ENCODE measurements around the gene ZNF655. TPM values are rescaled to one million over a fixed set of nuclear protein-coding genes. Genes with fewer than 3 reads are reported as not detected.

Gene ZNF655
- total and polyA plus RNA-seq, 4 donors, result 41.3 to 138 (median 61.2) TPM

GRCh38 chr7:99607548-99607947 is 49.1 kb downstream of the ZNF655 start:
- DNase-seq, result no peak
- Histone ChIP-seq H3K4me1 (ENCODE audit: control insufficient read depth in 5 of 5, insufficient read depth in 5 of 5, low read length in 5 of 5) (no peaks in the 10 kb centered on the region), H3K27ac (ENCODE audit: low read depth in 1 of 2, low read length in 1 of 2) (no peak overlapping the region)

GRCh38 chr7:99614495-99614894 is 56.1 kb downstream of the ZNF655 start:
- no peak overlapping the region for H3K9ac ChIP-seq (ENCODE audit: insufficient read depth in 1 of 2, low read length in 2 of 2)
- peaks cover 0 to 16% (median 7%) of the 10 kb centered on the region in 4 donors for H3K36me3 ChIP-seq (ENCODE audit: control insufficient read depth in 4 of 4, insufficient read depth in 4 of 4, low read length in 4 of 4)
- ATAC-seq (ENCODE audit: insufficient read depth, low FRiP score) (no peak), DNase-seq (no peak)
- WGBS, 2 donors, result 47 to 59% methylated on average over 3 of the region's 3 CpGs
- H3K4me1 ChIP-seq (ENCODE audit: control insufficient read depth in 5 of 5, insufficient read depth in 5 of 5, low read length in 5 of 5), result peaks cover 0 to 8% (median 6%) of the 10 kb centered on the region in 5 donors
- no peak overlapping the region for H3K4me3 ChIP-seq
- H3K27ac ChIP-seq (ENCODE audit: low read depth in 1 of 2, low read length in 1 of 2), result no peak overlapping the region
- no peaks in the 10 kb centered on the region for H3K9me3 ChIP-seq (ENCODE audit: control insufficient read depth in 4 of 4, insufficient read depth in 3 of 4, low read length in 3 of 4)
- TF ChIP-seq, protein P1, sequence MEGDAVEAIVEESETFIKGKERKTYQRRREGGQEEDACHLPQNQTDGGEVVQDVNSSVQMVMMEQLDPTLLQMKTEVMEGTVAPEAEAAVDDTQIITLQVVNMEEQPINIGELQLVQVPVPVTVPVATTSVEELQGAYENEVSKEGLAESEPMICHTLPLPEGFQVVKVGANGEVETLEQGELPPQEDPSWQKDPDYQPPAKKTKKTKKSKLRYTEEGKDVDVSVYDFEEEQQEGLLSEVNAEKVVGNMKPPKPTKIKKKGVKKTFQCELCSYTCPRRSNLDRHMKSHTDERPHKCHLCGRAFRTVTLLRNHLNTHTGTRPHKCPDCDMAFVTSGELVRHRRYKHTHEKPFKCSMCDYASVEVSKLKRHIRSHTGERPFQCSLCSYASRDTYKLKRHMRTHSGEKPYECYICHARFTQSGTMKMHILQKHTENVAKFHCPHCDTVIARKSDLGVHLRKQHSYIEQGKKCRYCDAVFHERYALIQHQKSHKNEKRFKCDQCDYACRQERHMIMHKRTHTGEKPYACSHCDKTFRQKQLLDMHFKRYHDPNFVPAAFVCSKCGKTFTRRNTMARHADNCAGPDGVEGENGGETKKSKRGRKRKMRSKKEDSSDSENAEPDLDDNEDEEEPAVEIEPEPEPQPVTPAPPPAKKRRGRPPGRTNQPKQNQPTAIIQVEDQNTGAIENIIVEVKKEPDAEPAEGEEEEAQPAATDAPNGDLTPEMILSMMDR (IDR thresholded peaks at IDR 0.05; ENCODE audit: control extremely low read depth, extremely low read depth), result no peak
- no peaks in the 10 kb centered on the region for H3K27me3 ChIP-seq (ENCODE audit: control insufficient read depth in 3 of 3, insufficient read depth in 3 of 3, low read length in 2 of 3)

More at GRCh38 chr7:99607548-99607947, 49.1 kb downstream of the ZNF655 start:
- no peak for ATAC-seq (ENCODE audit: insufficient read depth, low FRiP score)
- H3K4me3 ChIP-seq, result no peak overlapping the region
- TF ChIP-seq, protein P1 (IDR thresholded peaks at IDR 0.05; ENCODE audit: control extremely low read depth, extremely low read depth), result no peak
- no peaks in the 10 kb centered on the region for H3K36me3 ChIP-seq (ENCODE audit: control insufficient read depth in 4 of 4, insufficient read depth in 4 of 4, low read length in 4 of 4)
- H3K27me3 ChIP-seq (ENCODE audit: control insufficient read depth in 3 of 3, insufficient read depth in 3 of 3, low read length in 2 of 3), result no peaks in the 10 kb centered on the region
- no peaks in the 10 kb centered on the region for H3K9me3 ChIP-seq (ENCODE audit: control insufficient read depth in 4 of 4, insufficient read depth in 3 of 4, low read length in 3 of 4)
- H3K9ac ChIP-seq (ENCODE audit: insufficient read depth in 1 of 2, low read length in 2 of 2), result no peak overlapping the region
- 79 to 90% methylated on average over 9 of the region's 9 CpGs for WGBS, 2 donors

- Histone ChIP-seq H3K4me1 (ENCODE audit: control insufficient read depth in 5 of 5, insufficient read depth in 5 of 5, low read length in 5 of 5) (peaks cover 0 to 8% (median 6%) of the 10 kb centered on the region in 5 donors), H3K27me3 (ENCODE audit: control insufficient read depth in 3 of 3, insufficient read depth in 3 of 3, low read length in 2 of 3) (no peaks in the 10 kb centered on the region), H3K36me3 (ENCODE audit: control insufficient read depth in 4 of 4, insufficient read depth in 4 of 4, low read length in 4 of 4) (peaks cover 9 to 23% (median 14%) of the 10 kb centered on the region in 4 donors), H3K27ac (ENCODE audit: low read depth in 1 of 2, low read length in 1 of 2) (peak overlapping the region in 1 of 2 donors; percentile 67), H3K4me3 (peak overlapping the region; percentile 98), H3K9me3 (ENCODE audit: control insufficient read depth in 4 of 4, insufficient read depth in 3 of 4, low read length in 3 of 4) (no peaks in the 10 kb centered on the region), H3K9ac (ENCODE audit: insufficient read depth in 1 of 2, low read length in 2 of 2) (no peak overlapping the region)
- DNase-seq, result no peak
- ATAC-seq (ENCODE audit: insufficient read depth, low FRiP score), result no peak
- TF ChIP-seq, protein P1 (IDR thresholded peaks at IDR 0.05; ENCODE audit: control extremely low read depth, extremely low read depth), result no peak
- 75 to 88% methylated on average over 5 of the region's 5 CpGs for WGBS, 2 donors
Observed at GRCh38 chr7:99615989-99616358, 57.5 kb downstream of the ZNF655 start.
